Subcutaneous abdominal adipose tissue (tissue), 5 donors: ENCODE data around the gene KLHL12.

Source experiments
- H3K27ac ChIP-seq: one replicate; pipeline ENCODE4 v1.7.0; 2013; ENCODE audit warnings: low read depth, mild to moderate bottlenecking, inconsistent platforms, low read length, moderate library complexity
- H3K27me3 ChIP-seq, 5 donors: one replicate each; pipeline ENCODE4 v1.7.0; 2013; ENCODE audit warnings: low read length in 5 of 5, inconsistent platforms in 1 of 5; ENCODE audit not compliant: control insufficient read depth in 5 of 5, insufficient read depth in 4 of 5
- H3K36me3 ChIP-seq, 5 donors: one replicate each; pipeline ENCODE4 v1.7.0; 2013; ENCODE audit warnings: low read length in 5 of 5; ENCODE audit not compliant: control insufficient read depth in 5 of 5, insufficient read depth in 5 of 5
- H3K4me1 ChIP-seq, 5 donors: one replicate each; pipeline ENCODE4 v1.7.0; 2013; ENCODE audit warnings: low read length in 5 of 5, mild to moderate bottlenecking in 3 of 5, moderate library complexity in 1 of 5; ENCODE audit not compliant: control insufficient read depth in 5 of 5, insufficient read depth in 5 of 5
- H3K4me3 ChIP-seq, 5 donors: one replicate each; pipeline ENCODE4 v1.7.0; 2013; ENCODE audit warnings: low read length in 5 of 5, low read depth in 1 of 5
- H3K9ac ChIP-seq, 5 donors: one replicate each; pipeline ENCODE4 v1.7.0; 2013; ENCODE audit warnings: low read length in 5 of 5, mild to moderate bottlenecking in 4 of 5, moderate library complexity in 3 of 5
- H3K9me3 ChIP-seq, 5 donors: one replicate each; pipeline ENCODE4 v1.7.0; 2013; ENCODE audit warnings: low read length in 5 of 5; ENCODE audit not compliant: control insufficient read depth in 5 of 5
- donor health status: healthy.
- donor health status: healthy.
- donor health status: healthy.
- donor health status: healthy.
- donor health status: healthy.

KLHL12 gene

GRCh38 chr1:202862679-202863560, 64.1 kb downstream of the KLHL12 start:
- H3K9ac ChIP-seq: no peak overlapping the region
- no peak overlapping the region for H3K4me3 ChIP-seq
- peaks cover 2 to 8% (median 4%) of the 10 kb centered on the region in 5 donors for H3K27me3 ChIP-seq
- peaks cover 0 to 25% (median 22%) of the 10 kb centered on the region in 5 donors for H3K4me1 ChIP-seq
- H3K36me3 ChIP-seq: no peaks in the 10 kb centered on the region
- H3K27ac ChIP-seq: no peak overlapping the region
- no peaks in the 10 kb centered on the region for H3K9me3 ChIP-seq

DNA sequence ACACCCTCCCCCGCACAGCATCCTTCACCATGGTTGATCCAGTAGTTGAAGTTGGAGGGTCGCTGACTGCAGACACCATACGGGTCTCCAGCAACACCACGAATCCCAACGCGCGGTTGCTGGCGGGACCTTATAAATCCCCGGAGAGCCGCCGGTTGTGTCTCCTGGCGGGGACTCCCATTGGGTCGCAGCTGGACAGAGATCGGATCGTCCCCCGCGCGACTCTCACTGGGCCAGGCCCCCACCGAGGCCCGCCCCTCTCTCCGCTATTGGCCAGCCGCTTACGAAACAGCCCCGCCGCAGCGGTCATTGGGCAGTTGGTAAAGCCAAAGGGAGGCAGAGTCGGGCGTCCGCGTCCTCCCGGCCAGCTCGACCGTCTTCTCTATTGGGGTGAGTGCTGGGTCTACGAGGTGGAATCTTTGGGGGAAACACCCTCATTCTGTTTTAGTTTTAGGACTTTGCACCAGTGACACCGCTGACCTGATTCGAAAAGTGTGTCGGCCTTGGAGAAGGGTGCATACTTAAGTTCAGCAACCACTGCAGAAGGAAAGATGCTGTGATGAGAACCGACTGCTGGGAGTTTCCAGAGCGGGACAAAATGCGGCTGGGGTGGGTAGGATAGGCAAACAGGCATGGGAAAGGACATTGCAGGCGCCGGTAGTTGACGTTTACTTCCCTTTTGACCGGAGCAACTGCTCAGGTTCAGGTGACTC, 65.5 kb downstream of the KLHL12 start:
- Histone ChIP-seq H3K27me3 (peaks cover 2 to 8% (median 4%) of the 10 kb centered on the region in 5 donors), H3K9me3 (no peaks in the 10 kb centered on the region), H3K4me3 (peak overlapping the region; percentile 63 to 87 (median 77)), H3K9ac (peak overlapping the region in 3 of 5 donors; percentile 3 to 63 (median 23)), H3K36me3 (no peaks in the 10 kb centered on the region), H3K4me1 (peaks cover 0 to 26% (median 25%) of the 10 kb centered on the region in 5 donors), H3K27ac (no peak overlapping the region)

- Histone ChIP-seq H3K36me3 (no peaks in the 10 kb centered on the region), H3K4me1 (peaks cover 0 to 26% (median 25%) of the 10 kb centered on the region in 5 donors), H3K27me3 (peaks cover 0 to 4% (median 2%) of the 10 kb centered on the region in 5 donors), H3K9me3 (no peaks in the 10 kb centered on the region), H3K27ac (no peak overlapping the region), H3K4me3 (peak overlapping the region; percentile 54 to 87 (median 68)), H3K9ac (peak overlapping the region in 3 of 5 donors; percentile 45 to 63 (median 46))
Observed at GRCh38 chr1:202860744-202861419, 66.2 kb downstream of the KLHL12 start.

GRCh38 chr1:202858789-202859414, 68.1 kb downstream of the KLHL12 start:
- no peak overlapping the region for H3K27ac ChIP-seq
- no peak overlapping the region for H3K4me3 ChIP-seq
- no peaks in the 10 kb centered on the region for H3K36me3 ChIP-seq
- no peak overlapping the region for H3K9ac ChIP-seq
- H3K27me3 ChIP-seq: peaks cover 0 to 4% (median 0%) of the 10 kb centered on the region in 5 donors
- no peaks in the 10 kb centered on the region for H3K9me3 ChIP-seq
- H3K4me1 ChIP-seq: peaks cover 0 to 26% (median 25%) of the 10 kb centered on the region in 5 donors

GRCh38 chr1:202858331-202858730, 68.7 kb downstream of the KLHL12 start:
- Histone ChIP-seq H3K36me3 (no peaks in the 10 kb centered on the region), H3K27me3 (peaks cover 0 to under 1% (median 0%) of the 10 kb centered on the region in 5 donors), H3K9me3 (no peaks in the 10 kb centered on the region), H3K9ac (peak overlapping the region in 1 of 5 donors; percentile 63), H3K4me3 (no peak overlapping the region), H3K4me1 (peaks cover 0 to 26% (median 25%) of the 10 kb centered on the region in 5 donors), H3K27ac (no peak overlapping the region)

DNA sequence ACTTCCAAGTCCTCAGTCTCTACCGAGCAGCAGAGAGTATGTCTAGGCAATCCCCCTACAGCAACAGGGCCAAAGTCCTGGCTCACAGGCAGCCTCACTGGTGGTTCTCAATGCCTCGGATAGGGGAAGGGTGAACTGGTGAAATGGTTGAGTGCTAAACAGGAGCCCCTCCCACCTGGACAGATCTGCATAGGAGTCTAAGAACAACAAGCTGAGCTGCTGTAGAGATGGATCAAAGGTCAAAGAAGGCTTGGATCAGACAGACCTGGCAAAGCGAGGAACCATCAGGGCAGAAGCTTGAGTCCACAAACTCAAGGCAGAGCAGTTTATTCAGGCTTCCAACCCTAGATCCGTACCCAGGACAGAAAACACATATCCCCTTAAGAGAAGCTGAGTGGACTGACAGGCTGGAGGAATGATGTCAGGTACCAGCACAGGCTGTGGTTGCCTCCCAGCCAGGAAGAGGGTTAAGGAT, 69.9 kb downstream of the KLHL12 start:
- Histone ChIP-seq H3K9ac (no peak overlapping the region), H3K36me3 (no peaks in the 10 kb centered on the region), H3K27ac (no peak overlapping the region)

GRCh38 chr1:202856014-202856413, 71.0 kb downstream of the KLHL12 start:
- no peaks in the 10 kb centered on the region for H3K27me3 ChIP-seq
- no peak overlapping the region for H3K9ac ChIP-seq
- H3K27ac ChIP-seq: no peak overlapping the region
- H3K4me3 ChIP-seq: no peak overlapping the region
- peaks cover 0 to 19% (median 14%) of the 10 kb centered on the region in 5 donors for H3K4me1 ChIP-seq
- no peaks in the 10 kb centered on the region for H3K36me3 ChIP-seq
- H3K9me3 ChIP-seq: no peaks in the 10 kb centered on the region

More for the DNA sequence above, 69.9 kb downstream of the KLHL12 start:
- Histone ChIP-seq H3K4me1 (peaks cover 0 to 26% (median 25%) of the 10 kb centered on the region in 5 donors), H3K27me3 (no peaks in the 10 kb centered on the region), H3K9me3 (no peaks in the 10 kb centered on the region), H3K4me3 (no peak overlapping the region)

GRCh38 chr1:202854787-202855186, 72.2 kb downstream of the KLHL12 start:
- Histone ChIP-seq H3K4me3 (no peak overlapping the region), H3K9ac (no peak overlapping the region), H3K27ac (no peak overlapping the region), H3K9me3 (no peaks in the 10 kb centered on the region), H3K27me3 (no peaks in the 10 kb centered on the region), H3K4me1 (peaks cover 1 to 18% (median 9%) of the 10 kb centered on the region in 5 donors), H3K36me3 (no peaks in the 10 kb centered on the region)

DNA sequence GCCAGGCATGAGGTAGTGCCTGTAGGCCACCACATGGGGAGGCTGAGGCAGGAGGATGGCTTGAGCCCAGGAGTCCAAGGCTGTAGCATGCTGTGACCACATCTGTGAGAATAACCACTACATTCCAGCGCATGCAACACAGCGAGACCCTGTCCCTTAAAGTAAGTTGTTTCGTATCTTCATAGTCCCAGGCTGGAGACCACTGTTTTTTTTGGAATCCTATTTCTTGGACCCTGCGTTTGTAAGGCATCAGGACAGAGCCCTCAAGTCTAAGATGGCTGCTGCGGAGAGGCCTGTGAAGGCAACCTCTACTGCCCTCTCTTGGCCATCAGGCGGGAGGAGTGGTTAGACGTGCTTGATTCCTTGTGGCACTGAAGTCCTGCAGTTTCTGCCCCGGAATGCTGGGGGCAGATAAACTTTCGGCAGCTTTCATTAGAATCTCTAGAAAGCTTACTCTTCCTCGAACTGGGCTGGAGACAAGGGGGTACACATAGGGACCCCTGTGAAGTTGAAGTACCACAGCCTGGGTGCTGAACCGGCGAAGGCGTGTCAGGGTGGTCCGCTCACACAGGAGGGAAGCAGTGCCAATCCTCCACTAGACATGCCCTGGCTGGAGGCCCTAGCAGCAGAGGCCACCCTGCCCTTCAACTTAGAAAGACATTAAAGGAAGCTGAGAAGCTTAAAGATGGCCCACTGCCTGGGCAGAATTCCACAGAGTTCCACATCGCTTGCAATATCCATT, 74.7 kb downstream of the KLHL12 start:
- Histone ChIP-seq H3K4me3 (no peak overlapping the region), H3K27ac (no peak overlapping the region), H3K27me3 (no peaks in the 10 kb centered on the region), H3K4me1 (peaks cover 0 to 5% (median 0%) of the 10 kb centered on the region in 5 donors), H3K9me3 (no peaks in the 10 kb centered on the region), H3K9ac (no peak overlapping the region), H3K36me3 (no peaks in the 10 kb centered on the region)
